Stimulated activated CD4-positive, alpha-beta T cell treated with anti-CD3 and anti-CD28 coated beads, Interleukin-4, amount 100 ng/mL, for 1 hour (primary cell): ENCODE data around the gene KRI1.
"Not testable (repeated sequence)": the region's sequence is repeated elsewhere in the genome, so short reads cannot be mapped to it uniquely, and the experiment has no call there.

Experiments used
- DNase-seq: peaks from one replicate; pipeline ENCODE4 v3.0.0-alpha.2; 2020

Gene KRI1

DNA sequence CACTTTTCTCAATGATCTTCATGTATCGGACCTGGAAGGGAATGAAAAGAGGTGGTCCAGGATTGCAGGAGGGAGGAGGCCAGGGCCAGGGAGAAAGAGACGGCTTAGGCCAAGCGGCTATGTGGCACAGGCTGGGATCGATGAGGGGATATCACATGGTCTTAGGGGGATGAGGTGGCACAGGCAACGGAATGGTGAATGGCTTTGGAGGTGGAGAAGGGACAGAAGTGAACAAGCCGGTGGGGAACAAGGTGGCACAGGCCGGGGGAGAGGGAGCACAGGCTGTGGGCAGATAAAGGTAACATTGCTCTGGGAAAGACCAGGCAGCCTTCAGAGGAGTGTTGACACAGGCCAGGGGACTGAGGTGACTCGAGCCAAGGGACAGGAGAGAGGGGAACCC lies 8.7 kb upstream of the KRI1 start:
- no peak for DNase-seq

GRCh38 chr19:10573793-10574192 lies 8.0 kb upstream of the KRI1 start:
- DNase-seq = not testable (repeated sequence)

DNA sequence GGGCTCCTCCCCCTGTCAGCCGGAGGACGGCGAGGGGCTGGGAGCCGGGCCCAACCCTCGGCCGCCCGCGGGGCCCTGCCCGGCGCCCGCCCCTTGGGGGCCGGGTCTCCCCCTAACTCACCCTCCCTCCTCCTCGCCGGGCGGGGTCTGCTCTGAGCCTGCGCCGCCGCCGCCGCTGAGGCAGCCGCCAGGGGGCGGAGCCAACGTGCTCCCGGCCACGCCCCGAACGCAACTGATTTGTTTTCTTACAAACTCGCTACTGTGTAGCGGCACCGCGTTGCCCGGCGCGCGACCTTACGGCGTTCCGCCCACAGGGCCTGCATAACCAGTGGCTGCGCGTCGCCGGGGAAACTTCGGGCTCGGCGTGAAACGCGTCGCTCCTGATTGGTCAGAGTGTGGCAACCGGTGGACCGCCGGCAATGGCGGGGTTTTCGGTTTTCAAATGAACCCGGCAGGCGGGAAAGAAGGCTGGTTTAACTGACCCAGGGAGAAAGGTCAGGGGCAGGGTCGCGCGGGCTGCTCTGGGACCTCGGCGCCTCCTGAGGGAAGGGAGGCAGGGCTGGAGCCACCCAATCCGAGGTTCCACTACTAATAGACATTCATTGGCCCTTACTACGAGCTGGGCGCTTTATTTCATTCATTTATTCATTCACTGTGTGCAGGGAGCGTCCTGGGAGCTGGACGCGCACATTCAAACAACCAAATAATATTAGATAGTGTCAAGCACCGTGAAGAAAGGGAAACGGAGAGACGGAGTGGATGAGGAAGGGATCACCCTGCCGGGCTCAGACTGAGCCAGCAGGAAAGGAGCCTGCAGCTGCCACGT lies 3.2 kb upstream of the KRI1 start, which contains the start of gene CDKN2D:
Gene CDKN2D, minus strand, starts transcription at position 154 of the 826 bp plus-strand sequence. CDS start 326 bp downstream, outside the sequence.
- DNase-seq = peak; percentile 100

- DNase-seq = peak; percentile 57
Measured at GRCh38 chr19:10568062-10568825, 2.4 kb upstream of the KRI1 start.

DNA sequence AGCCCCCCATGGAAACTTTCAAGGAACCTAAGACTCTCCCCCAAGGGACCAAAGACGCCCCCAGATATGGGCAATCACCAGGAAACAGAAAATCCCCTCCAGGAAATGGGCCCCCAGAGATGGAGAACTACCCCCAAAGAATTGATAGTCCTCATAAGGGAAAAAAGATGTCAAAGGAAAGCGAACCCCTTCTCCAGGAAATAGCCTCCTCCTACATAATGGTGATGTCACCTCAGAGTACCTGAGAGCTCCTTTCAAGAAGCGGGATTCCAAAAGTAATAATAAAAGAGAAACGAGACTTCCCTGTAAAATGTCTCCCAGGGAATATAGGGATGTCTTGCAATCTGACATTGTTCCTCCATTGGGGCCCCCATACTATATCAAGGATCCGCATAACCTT lies 1.8 kb upstream of the KRI1 start:
- DNase-seq = no peak

- peak; percentile 34 for DNase-seq
Measured at GRCh38 chr19:10566658-10567410, 1.0 kb upstream of the KRI1 start.

GRCh38 chr19:10566408-10566657 lies 523 bp upstream of the KRI1 start:
- no peak for DNase-seq

- peak; percentile 65 for DNase-seq
Measured at GRCh38 chr19:10565028-10565566, 713 bp downstream of the KRI1 start.

GRCh38 chr19:10562609-10563008 lies 3.2 kb downstream of the KRI1 start:
- DNase-seq = no peak

DNA sequence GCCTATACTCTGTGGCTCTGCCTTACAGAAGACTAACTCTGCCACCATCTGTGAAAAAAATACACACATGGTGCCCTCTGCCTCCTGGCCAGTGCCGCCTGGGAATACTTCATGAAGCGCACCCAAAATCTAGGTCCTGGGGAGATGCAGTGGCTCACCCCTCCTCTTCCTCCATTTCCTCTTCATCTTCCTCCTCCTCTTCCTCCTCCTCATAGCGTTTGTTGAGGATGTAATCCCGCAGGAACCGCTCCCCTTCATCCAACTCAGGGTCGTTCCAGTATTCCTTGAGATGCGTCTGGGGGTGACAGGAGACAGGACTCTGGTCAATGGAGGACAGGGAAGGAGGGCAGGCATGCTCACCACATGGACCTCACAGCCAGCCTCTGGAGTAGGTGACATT lies 5.7 kb downstream of the KRI1 start:
- DNase-seq = no peak

- no peak for DNase-seq
Measured at GRCh38 chr19:10557603-10558197, 8.1 kb downstream of the KRI1 start.

DNA sequence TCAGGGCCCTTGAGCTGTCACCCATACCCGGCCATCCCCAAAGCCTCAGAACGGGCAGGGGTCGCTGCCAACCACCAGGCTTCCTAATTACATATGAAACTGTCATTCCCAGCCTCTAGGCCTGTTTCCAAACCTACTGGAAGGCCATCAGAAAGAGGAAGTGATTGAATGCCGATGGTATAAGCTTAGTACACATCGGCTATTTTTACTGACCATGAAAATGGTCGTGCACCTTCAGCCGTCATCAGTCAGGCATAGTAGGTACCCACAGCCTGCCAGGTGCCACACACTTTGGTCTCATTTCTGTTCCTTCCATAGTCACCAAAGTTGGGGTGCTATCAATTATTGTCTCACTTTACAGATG lies 10.2 kb downstream of the KRI1 start:
- DNase-seq = no peak

GRCh38 chr19:10554760-10555609 lies 10.8 kb downstream of the KRI1 start:
- peak; percentile 19 for DNase-seq

DNA sequence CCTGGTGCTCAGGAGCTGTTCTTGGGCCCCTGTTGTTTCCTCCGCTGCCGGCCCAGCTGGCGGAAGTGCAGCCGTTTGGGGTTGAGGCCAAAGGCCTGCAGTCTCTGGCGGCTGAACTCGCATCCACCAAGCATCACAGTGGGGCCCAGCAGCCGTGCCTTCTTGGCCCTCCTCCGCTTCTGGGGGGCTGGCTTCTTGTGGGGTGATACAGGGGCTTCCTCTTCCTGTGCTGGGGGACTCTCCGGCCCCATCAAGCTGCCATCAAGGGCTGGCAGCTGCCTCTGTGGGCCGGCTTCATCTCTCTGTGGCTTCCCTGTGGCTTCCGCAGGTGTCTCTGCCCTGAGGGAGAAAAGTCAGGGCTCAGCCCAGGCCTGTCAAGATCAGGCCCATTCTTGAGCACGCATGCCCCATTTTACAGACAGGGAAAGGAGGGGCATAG lies 11.8 kb downstream of the KRI1 start:
- DNase-seq = peak; percentile 22

DNA sequence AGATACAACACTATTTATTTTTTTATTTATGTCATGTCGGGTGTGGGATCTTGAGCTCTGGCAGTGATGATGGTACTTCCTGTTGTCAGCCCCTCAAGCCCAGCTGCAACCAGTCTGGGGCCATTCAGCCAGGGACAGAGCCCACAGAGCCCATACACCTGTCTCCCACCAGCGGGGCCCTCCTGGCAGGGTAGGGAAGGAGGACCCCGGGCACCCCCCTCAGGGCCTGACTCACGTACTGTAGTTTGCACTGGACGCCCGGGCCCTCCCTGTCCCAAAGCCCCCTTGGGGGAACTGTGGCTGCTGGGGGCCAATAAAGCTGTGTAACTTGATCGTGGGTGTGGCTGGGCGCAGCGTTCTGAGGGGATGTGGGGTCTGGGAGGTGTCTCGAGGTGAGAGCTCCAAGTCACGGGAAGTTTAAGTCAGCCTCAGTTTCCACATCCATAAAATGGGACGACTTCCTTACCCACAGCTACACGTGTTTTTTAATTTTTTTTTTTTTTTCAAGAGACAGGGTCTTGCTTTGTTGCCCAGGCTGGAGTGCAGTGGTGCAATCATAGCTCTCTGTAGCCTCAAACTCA lies 12.6 kb downstream of the KRI1 start:
- DNase-seq = no peak

DNA sequence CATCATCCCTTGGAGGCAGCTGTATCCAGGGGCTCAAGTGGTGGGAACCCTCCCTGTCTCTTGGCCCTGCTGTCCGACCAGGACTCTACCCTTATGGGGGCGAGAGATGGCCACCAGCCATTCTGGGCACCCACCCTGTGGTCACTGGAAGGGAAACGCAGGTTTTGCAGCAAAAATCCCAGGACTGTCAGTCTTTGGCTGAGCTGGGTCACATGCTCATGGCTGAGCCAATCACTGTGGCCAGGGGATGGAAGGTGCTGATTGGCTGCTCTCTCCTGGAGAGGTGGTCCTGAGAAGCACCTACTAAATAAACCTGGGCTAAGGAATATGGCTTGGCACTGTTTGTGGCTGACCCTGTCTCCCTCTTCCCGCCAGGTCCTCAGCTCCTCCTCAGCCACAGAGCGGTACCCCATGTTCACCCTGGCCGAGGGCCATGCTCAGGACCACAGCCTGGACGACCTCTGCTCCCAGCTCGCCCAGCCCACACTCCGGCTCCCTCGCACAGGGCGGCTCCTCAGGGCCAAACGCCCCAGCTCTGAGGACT lies 13.2 kb downstream of the KRI1 start:
- peak; percentile 43 for DNase-seq

DNA sequence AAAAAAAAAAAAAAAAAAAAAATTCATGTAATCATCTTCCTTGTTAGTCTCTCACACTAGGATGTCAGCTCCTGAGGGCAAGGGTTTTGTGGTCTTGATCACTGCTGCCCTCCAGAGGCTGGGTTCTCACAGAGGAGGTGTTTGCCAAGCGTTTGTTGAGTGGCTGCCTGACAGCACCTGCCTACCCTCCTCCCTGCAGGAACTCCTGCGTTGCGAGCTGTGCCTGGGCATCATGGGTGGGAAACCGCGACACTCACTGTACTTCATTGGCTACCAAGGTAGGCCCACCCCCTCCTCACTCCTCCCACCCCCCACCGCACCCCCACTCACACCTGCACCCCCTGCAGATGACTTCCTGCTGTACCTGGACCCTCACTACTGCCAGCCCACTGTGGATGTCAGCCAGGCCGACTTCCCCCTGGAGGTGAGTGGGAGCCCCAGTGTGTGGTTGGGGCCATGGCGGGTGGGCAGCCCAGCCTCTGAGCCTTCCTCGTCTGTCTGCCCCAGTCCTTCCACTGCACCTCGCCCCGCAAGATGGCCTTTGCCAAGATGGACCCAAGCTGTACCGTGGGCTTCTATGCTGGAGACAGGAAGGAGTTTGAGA lies 14.0 kb downstream of the KRI1 start:
- DNase-seq = peak; percentile 37

DNA sequence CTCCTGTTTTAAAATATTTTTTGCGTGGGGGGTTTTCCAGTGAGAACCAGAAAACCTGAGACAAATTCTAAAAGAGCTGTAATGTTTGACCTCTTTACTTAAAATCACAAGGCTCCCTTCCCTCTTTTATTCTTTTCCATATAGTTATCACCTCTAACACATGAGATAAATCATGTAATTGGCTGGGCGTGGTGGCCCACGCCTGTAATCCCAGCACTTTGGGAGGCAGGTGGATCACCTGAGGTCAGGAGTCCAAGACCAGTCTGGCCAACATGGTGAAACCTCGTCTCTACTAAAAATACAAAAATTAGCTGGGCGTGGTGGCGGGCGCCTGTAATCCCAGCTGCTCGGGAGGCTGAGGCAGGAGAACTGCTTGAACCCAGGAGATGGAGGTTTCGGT lies 14.8 kb downstream of the KRI1 start:
- DNase-seq = not testable (repeated sequence)

DNA sequence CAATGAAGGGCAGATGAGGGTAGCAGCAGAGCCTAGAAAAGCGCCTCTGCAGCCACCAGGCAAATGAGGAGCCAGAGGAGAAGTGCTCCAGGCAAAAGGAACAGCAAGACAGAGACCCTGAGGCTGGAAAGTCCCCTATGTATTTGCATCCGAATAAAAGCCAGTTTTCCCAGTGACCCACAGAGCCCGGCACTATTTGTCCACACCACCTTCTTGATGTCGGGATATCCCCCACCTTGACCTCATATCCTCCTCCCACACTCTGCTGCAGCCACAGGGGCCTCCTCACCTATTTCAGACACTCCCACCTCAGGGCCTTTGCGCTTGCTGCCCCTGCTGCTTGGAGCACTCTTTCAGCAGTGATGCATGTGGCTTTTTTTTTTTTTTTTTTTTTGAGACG lies 15.5 kb downstream of the KRI1 start:
- DNase-seq = no peak

DNA sequence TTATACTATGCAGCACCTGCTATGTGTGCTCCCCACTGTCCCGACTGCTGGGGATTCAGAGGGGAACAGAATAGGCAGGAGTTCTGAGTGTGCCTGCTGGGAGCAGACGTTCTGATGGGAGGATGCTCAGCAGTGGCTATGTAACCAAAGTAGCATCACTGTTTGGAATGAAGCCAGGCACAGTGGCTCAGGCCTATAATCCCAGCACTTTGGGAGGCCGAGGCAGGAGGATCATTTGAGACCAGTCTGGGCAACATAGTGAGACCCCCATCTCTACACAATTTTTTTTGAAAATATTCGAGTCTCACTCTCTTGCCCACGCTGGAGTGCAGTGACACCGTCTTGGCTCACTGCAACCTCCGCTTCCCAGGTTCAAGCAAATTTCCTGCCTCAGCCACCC lies 16.1 kb downstream of the KRI1 start:
- no peak for DNase-seq

- DNase-seq = no peak
Measured at GRCh38 chr19:10548746-10549276, 17.0 kb downstream of the KRI1 start.
